Lung (tissue), 12 donors: ENCODE data around the gene COL15A1. TPM values are rescaled to one million over a fixed set of nuclear protein-coding genes. Genes with fewer than 3 reads are reported as not detected.

Experiments used
- ATAC-seq: fragments of 200-7000 bp; cut with Tn5 transposase; one replicate; pipeline ENCODE4 v1.9.1; 2020; ENCODE audit warnings: moderate number of reproducible peaks; ENCODE audit not compliant: insufficient read depth, low FRiP score
- DNase-seq, 3 donors: peaks; one replicate each; pipeline ENCODE4 v3.0.0-alpha.2; 2013 to 2017
- H3K27ac ChIP-seq, 2 donors: one replicate each; pipeline ENCODE4 v1.5.1; 2013; ENCODE audit warnings: mild to moderate bottlenecking in 2 of 2, moderate library complexity in 2 of 2, control low read depth in 1 of 2, inconsistent platforms in 1 of 2, low read depth in 1 of 2, low read length in 1 of 2
- H3K27me3 ChIP-seq, 3 donors: one replicate each; pipeline ENCODE4 v1.5.1; 2013; ENCODE audit warnings: low read length in 2 of 3; ENCODE audit not compliant: control insufficient read depth in 3 of 3, insufficient read depth in 3 of 3
- H3K36me3 ChIP-seq, 4 donors: one replicate each; pipeline ENCODE4 v1.5.1; 2013; ENCODE audit warnings: low read length in 4 of 4, mild to moderate bottlenecking in 1 of 4, moderate library complexity in 1 of 4; ENCODE audit not compliant: control insufficient read depth in 4 of 4, insufficient read depth in 4 of 4
- H3K4me1 ChIP-seq, 5 donors: one replicate each; pipeline ENCODE4 v1.5.1; 2013; ENCODE audit warnings: low read length in 5 of 5, mild to moderate bottlenecking in 2 of 5, moderate library complexity in 1 of 5; ENCODE audit not compliant: control insufficient read depth in 5 of 5, insufficient read depth in 5 of 5
- H3K4me3 ChIP-seq: one replicate; pipeline ENCODE4 v1.5.1; 2013; ENCODE audit warnings: mild to moderate bottlenecking, control low read depth, moderate library complexity
- H3K9ac ChIP-seq, 2 donors: one replicate each; pipeline ENCODE4 v1.5.1; 2013; ENCODE audit warnings: low read length in 2 of 2, control low read depth in 1 of 2; ENCODE audit not compliant: insufficient read depth in 1 of 2
- H3K9me3 ChIP-seq, 4 donors: one replicate each; pipeline ENCODE4 v1.5.1; 2013; ENCODE audit warnings: low read length in 3 of 4, mild to moderate bottlenecking in 1 of 4, moderate library complexity in 1 of 4; ENCODE audit not compliant: control insufficient read depth in 4 of 4, insufficient read depth in 3 of 4
- WGBS, 2 donors: extraction: QIAGEN DNeasy Blood & Tissue Kit; methylation state at CpG; one replicate each; pipeline ENCODE4 v1.1.7; 2013; 5-methylcytosine and 5-hydroxymethylcytosine counted together
- polyA plus RNA-seq, 2 donors: library from polyadenylated mRNA; stranded (reverse); fragments of 200-250 nt; gene quantifications; one replicate each; pipeline ENCODE4 v1.2.1, GENCODE V29; 2013
- total RNA-seq, 2 donors: library from RNA; depleted of rRNA in 1 of 2; stranded (reverse); fragments of >200 nt in 1 of 2; gene quantifications; one replicate each; pipeline ENCODE4 v1.2.1, GENCODE V29; 2014 to 2021
- TF ChIP-seq, protein P1 (sequence below): IDR thresholded peaks from 2 replicates; pipeline ENCODE4 v1.5.1; 2012; ENCODE audit warnings: mild to moderate bottlenecking; ENCODE audit errors: control extremely low read depth, extremely low read depth
- donor health status: control.
- donor health status: control.
- donor health status: Bipolar disorder and iron deficiency.
- donor health status: healthy.
- donor health status: DM: yes; HTN: yes; CAD: no.

Gene COL15A1
- total and polyA plus RNA-seq, 4 donors = 2.9 to 40.5 (median 8.5) TPM

DNA sequence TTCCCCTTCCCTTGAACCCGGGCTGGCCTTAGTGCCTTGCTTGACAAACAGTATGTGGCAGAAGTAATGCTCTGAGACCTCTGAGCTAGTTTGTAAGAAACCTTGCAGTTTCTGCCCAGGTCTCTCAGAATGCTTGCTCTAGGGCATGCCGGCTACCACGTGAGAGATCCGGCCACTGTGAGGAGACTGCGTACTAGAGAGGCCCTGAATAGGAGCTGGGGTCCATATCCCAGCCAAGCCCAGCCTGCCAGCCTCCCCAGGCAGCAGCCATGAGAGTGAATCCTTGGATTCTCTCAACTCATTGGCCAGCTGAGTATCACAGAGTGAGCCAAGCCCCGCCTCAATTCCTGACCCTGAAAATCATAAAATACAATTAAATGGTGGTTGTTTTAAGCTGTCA, 16.0 kb upstream of the COL15A1 start:
- 75 to 87% methylated on average over 6 of the region's 6 CpGs for WGBS, 2 donors
- no peaks in the 10 kb centered on the region for H3K27me3 ChIP-seq
- ATAC-seq = no peak

DNA sequence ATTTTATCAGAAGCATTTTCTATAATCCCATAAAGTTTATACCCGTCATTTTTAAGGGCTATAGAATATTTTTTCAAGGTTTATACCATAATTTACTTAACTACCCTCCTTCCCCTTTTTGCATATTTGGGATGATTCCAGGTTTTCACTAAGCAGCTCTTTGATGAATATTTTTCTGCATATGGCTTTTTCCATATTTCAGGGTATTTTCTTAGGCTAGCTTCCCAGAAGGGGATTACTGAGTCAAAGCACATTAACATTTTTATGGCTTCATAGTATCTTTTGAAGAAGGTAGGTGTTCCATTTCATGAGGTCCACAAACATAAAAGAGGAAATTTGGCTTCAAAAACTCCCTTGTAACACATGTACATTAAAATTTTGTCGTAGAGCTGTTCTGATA, 14.6 kb upstream of the COL15A1 start:
- H3K4me3 ChIP-seq = no peak overlapping the region
- DNase-seq = no peak
- peaks cover 0 to 2% (median 0%) of the 10 kb centered on the region in 3 donors for H3K27me3 ChIP-seq
- H3K4me1 ChIP-seq = no peaks in the 10 kb centered on the region
- 78 to 87% methylated on average over 2 of the region's 2 CpGs for WGBS, 2 donors
- no peaks in the 10 kb centered on the region for H3K36me3 ChIP-seq
- H3K9ac ChIP-seq = no peak overlapping the region
- TF ChIP-seq, protein P1, sequence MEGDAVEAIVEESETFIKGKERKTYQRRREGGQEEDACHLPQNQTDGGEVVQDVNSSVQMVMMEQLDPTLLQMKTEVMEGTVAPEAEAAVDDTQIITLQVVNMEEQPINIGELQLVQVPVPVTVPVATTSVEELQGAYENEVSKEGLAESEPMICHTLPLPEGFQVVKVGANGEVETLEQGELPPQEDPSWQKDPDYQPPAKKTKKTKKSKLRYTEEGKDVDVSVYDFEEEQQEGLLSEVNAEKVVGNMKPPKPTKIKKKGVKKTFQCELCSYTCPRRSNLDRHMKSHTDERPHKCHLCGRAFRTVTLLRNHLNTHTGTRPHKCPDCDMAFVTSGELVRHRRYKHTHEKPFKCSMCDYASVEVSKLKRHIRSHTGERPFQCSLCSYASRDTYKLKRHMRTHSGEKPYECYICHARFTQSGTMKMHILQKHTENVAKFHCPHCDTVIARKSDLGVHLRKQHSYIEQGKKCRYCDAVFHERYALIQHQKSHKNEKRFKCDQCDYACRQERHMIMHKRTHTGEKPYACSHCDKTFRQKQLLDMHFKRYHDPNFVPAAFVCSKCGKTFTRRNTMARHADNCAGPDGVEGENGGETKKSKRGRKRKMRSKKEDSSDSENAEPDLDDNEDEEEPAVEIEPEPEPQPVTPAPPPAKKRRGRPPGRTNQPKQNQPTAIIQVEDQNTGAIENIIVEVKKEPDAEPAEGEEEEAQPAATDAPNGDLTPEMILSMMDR = no peak
- no peak for ATAC-seq
- no peaks in the 10 kb centered on the region for H3K9me3 ChIP-seq
- H3K27ac ChIP-seq = no peak overlapping the region

More for the DNA sequence above, 16.0 kb upstream of the COL15A1 start:
- Histone ChIP-seq H3K4me3 (no peak overlapping the region), H3K9me3 (no peaks in the 10 kb centered on the region), H3K27ac (no peak overlapping the region), H3K9ac (no peak overlapping the region), H3K4me1 (peaks cover 0 to 1% (median 0%) of the 10 kb centered on the region in 5 donors), H3K36me3 (no peaks in the 10 kb centered on the region)
- TF ChIP-seq, protein P1 = no peak
- no peak for DNase-seq

DNA sequence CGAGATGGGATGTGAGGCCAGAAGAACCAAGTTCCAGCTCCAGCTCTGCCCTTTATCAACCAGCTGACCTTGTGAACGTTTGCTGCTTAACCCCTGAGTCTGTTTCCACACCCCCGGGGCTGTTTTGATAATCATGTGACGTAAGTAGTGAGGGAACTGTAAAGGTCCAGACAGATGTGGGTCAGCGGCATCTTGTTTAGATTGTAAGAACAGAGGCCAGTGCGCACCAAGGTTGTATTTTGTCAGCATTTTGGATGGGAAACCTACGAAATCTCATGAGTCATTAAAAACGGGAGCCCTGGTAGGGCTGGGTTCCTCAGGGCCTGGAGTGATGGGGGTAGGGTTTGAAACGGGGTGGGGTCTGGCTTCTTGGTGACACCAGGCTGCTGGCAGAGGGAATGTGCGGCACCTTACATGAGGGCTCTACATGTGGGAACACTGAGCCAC, 13.8 kb upstream of the COL15A1 start:
- Histone ChIP-seq H3K9ac (no peak overlapping the region), H3K4me1 (peaks cover 0 to under 1% (median 0%) of the 10 kb centered on the region in 5 donors), H3K4me3 (no peak overlapping the region), H3K27ac (no peak overlapping the region), H3K27me3 (peaks cover 0 to 2% (median 0%) of the 10 kb centered on the region in 3 donors), H3K9me3 (no peaks in the 10 kb centered on the region), H3K36me3 (no peaks in the 10 kb centered on the region)
- WGBS, 2 donors = 83 to 86% methylated on average over 10 of the region's 10 CpGs
- DNase-seq (no peak), ATAC-seq (no peak)
- TF ChIP-seq, protein P1 = no peak

- no peak for ATAC-seq
- no peaks in the 10 kb centered on the region for H3K9me3 ChIP-seq
- WGBS, 2 donors = 91 to 94% methylated on average over 9 of the region's 9 CpGs
- H3K27me3 ChIP-seq = peaks cover 0 to 2% (median 0%) of the 10 kb centered on the region in 3 donors
- H3K27ac ChIP-seq = no peak overlapping the region
- H3K9ac ChIP-seq = no peak overlapping the region
- H3K4me1 ChIP-seq = peaks cover 0 to 3% (median 0%) of the 10 kb centered on the region in 5 donors
- TF ChIP-seq, protein P1 = no peak
- no peaks in the 10 kb centered on the region for H3K36me3 ChIP-seq
- no peak for DNase-seq
- H3K4me3 ChIP-seq = no peak overlapping the region
Observed at GRCh38 chr9:98930792-98931191, 12.9 kb upstream of the COL15A1 start.
